Pancreas (tissue), 10 donors: ENCODE results near the gene PLEKHG2. TPM values are rescaled to one million over a fixed set of nuclear protein-coding genes. Genes with fewer than 3 reads are reported as not detected.

Experiments
- ATAC-seq, 4 donors: fragments of 200-7000 bp; cut with Tn5 transposase; one replicate each; pipeline versions ENCODE4 v1.8.0 to v1.9.1; 2020; ENCODE audit warnings: mild to moderate bottlenecking in 4 of 4, moderate library complexity in 4 of 4
- DNase-seq, 6 donors: peaks; one replicate each; pipeline ENCODE4 v3.0.0-alpha.2; 2020
- FAIRE-seq: peaks from 2 replicates; lab custom pipeline; 2012; peaks lifted over from hg19 to GRCh38; lab: Jason Lieb, UNC
- H3K27ac ChIP-seq, 4 donors: fragments of 200-600 bp; sonication (generic); 1 replicate in 3 of 4; 2 replicates in 1 of 4; pipeline versions ENCODE4 v1.5.0 to v1.8.0; 2020
- H3K27me3 ChIP-seq, 4 donors: fragments of 200-600 bp; one replicate each; pipeline ENCODE4 v1.8.0; 2021
- H3K36me3 ChIP-seq, 3 donors: fragments of 200-600 bp; sonication (generic) in 1 of 3; one replicate each; pipeline versions ENCODE4 v1.5.0 to v1.8.0; 2020 to 2021
- H3K4me1 ChIP-seq, 3 donors: fragments of 200-600 bp; one replicate each; pipeline ENCODE4 v1.8.0; 2021
- H3K4me3 ChIP-seq, 4 donors: fragments of 200-600 bp; sonication (generic) in 2 of 4; one replicate each; pipeline versions ENCODE4 v1.5.0 to v1.8.0; 2020 to 2021
- H3K9me3 ChIP-seq, 4 donors: fragments of 200-600 bp; one replicate each; pipeline ENCODE4 v1.8.0; 2021
- WGBS, 2 donors: extraction: QIAGEN DNeasy Blood & Tissue Kit; methylation state at CpG; one replicate each; pipeline ENCODE4 v1.1.7; 2013; 5-methylcytosine and 5-hydroxymethylcytosine counted together
- intact Hi-C, 3 donors: fragments of 100-400 bp; cut with DNase I; formaldehyde crosslinking; loops; one replicate each; pipeline versions ENCODE4 v1.11.1 to v1.14.2; 2022
- polyA plus RNA-seq, 2 donors: library from polyadenylated mRNA; stranded (reverse); fragments of 200-250 nt; gene quantifications; one replicate each; pipeline ENCODE4 v1.2.3, GENCODE V29; 2013
- total RNA-seq, 6 donors: library from RNA; stranded (reverse); fragmentation: NEBNext Ultra II Directional in 4 of 6; extraction: Animal tissue kit (Norgen Biotek cat#: 25700) in 4 of 6; gene quantifications; one replicate each; pipeline versions ENCODE4 v1.2.1 to v1.2.4, GENCODE V29; 2021 to 2023
- TF ChIP-seq, protein P1 (sequence below), 4 donors: fragments of 200-600 bp; sonication (generic) in 3 of 4; IDR thresholded peaks; one replicate each; pipeline versions ENCODE4 v1.5.0 to v1.8.0; 2021; ENCODE audit warnings: antibody characterized with exemption in 4 of 4
- donor health status: healthy with polysubstance abuse.
- donor health status: DM: no; HTN: no; CAD: no; lungs with moderate emphysema.
- donor health status: DM: no; HTN: no; CAD: no.
- donor health status: control.
- donor health status: control.
- donor health status: Bipolar disorder and iron deficiency.
- donor health status: DM: yes; HTN: yes; CAD: no.
- donor health status: DM: no; HTN: no; CAD: no.
- donor health status: DM: no; HTN: no; CAD: no.
- donor health status: DM: yes; HTN: yes; CAD: no.

Gene PLEKHG2
- total and polyA plus RNA-seq, 8 donors: 3.1 to 15.0 (median 7.8) TPM

DNA sequence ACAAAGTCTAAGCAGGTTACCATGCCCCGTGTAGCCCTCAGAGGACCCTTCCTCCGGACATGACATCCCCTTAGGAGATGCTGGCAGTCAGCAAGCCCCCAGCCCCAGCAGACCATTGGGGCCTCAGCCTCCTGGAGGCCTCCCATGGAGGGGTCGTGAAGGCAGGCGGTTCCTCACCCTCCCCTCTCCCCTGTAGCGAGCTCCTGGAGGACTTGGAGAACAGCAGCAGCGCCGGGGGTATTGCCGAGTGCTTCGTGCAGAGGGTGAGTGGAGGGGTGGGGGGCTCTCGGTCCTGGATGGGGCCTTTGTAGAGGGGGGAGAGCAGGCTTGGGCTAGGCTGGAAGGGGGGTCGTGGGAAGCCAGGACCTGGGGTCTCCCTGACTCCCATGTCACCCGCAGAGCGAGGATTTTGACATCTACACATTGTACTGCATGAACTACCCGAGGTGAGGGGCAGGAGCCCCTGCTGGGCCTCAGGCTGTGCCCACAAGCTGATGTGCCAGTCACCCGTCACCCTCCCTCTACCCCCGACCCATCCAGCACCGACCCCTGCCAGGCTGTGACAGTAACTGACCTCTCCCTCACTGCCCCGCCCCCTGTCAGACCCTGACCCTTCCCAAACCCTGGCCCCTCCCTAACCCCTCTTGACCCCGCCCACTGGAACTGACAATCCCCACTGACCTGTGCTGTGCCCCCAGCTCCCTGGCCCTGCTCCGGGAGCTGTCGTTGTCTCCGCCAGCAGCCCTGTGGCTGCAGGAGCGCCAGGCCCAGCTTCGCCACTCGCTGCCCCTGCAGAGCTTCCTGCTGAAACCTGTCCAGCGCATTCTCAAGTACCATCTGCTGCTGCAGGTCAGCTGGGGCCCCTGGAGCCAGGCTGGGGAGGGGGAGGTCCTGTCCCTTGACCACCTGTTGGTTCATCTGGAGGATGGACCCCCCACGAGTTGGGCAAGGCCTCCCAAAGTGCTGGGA, 4.0 kb downstream of the PLEKHG2 start:
- H3K27me3 ChIP-seq: no peaks in the 10 kb centered on the region
- H3K4me1 ChIP-seq: peaks cover 3 to 4% (median 3%) of the 10 kb centered on the region in 3 donors
- H3K9me3 ChIP-seq: no peaks in the 10 kb centered on the region
- H3K27ac ChIP-seq: no peak overlapping the region
- intact Hi-C loops: no loop called here
- FAIRE-seq (no peak), DNase-seq (peak in 2 of 6 donors; percentile 60 to 69), ATAC-seq (no peak)
- TF ChIP-seq, protein P1, sequence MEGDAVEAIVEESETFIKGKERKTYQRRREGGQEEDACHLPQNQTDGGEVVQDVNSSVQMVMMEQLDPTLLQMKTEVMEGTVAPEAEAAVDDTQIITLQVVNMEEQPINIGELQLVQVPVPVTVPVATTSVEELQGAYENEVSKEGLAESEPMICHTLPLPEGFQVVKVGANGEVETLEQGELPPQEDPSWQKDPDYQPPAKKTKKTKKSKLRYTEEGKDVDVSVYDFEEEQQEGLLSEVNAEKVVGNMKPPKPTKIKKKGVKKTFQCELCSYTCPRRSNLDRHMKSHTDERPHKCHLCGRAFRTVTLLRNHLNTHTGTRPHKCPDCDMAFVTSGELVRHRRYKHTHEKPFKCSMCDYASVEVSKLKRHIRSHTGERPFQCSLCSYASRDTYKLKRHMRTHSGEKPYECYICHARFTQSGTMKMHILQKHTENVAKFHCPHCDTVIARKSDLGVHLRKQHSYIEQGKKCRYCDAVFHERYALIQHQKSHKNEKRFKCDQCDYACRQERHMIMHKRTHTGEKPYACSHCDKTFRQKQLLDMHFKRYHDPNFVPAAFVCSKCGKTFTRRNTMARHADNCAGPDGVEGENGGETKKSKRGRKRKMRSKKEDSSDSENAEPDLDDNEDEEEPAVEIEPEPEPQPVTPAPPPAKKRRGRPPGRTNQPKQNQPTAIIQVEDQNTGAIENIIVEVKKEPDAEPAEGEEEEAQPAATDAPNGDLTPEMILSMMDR (IDR thresholded peaks at IDR 0.05): no peak
- no peaks in the 10 kb centered on the region for H3K36me3 ChIP-seq
- no peak overlapping the region for H3K4me3 ChIP-seq
- WGBS, 2 donors: 77 to 83% methylated on average over 27 of the region's 27 CpGs

DNA sequence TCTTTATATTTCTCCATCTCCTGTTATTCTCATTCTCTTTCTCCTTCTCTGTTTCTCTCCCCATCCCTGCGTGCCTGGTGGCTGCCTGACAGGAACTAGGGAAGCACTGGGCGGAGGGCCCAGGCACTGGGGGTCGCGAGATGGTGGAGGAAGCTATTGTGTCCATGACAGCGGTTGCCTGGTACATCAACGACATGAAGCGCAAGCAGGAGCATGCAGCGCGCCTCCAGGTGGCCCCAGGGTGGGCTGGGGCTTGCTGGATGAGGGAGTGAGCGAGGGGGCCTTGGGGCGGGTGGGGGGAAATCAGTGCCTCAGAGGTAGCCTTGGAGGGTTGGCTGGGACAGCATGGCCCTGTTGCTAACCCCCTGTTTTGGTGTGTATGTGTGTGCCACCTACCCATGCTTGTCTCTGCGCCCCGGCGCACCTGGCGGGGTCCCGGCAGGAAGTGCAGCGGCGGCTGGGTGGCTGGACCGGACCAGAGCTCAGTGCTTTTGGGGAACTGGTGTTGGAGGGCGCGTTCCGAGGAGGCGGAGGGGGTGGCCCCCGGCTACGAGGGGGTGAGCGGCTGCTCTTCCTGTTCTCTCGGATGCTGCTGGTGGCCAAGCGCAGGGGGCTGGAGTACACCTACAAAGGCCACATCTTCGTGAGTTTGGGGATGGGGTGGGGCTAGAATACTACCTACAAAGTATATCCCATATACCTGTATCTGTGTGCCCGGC, 5.2 kb downstream of the PLEKHG2 start:
- Histone ChIP-seq H3K4me3 (no peak overlapping the region), H3K9me3 (no peaks in the 10 kb centered on the region), H3K27ac (no peak overlapping the region), H3K36me3 (no peaks in the 10 kb centered on the region), H3K27me3 (no peaks in the 10 kb centered on the region), H3K4me1 (no peaks in the 10 kb centered on the region)
- FAIRE-seq (no peak), ATAC-seq (no peak), DNase-seq (no peak)
- TF ChIP-seq, protein P1 (IDR thresholded peaks at IDR 0.05): no peak
- intact Hi-C loops: no loop called here
- 86 to 91% methylated on average over 30 of the region's 30 CpGs for WGBS, 2 donors

DNA sequence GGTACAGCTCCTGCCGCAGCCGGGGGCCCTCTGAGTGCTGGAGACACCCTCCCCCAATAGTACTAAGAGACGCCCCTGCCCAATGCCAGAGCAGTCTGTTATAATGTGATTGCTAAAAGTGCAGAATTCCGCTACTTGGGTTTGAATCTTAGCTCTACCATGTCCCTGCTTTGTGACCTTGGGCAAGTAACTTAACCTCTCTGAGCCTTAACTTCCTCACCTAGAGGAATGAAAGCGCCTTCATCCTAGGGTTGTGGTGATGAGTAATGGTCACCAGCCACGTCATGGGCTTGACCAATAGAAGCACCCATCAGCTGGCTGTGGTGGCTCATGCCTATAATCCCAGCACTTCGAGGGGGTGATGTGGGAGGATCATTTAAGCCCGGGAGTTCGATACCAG, 6.5 kb downstream of the PLEKHG2 start:
- TF ChIP-seq, protein P1 (IDR thresholded peaks at IDR 0.05): no peak
- intact Hi-C loops: no loop called here
- no peak for DNase-seq
- FAIRE-seq: no peak
- Histone ChIP-seq H3K27ac (no peak overlapping the region), H3K27me3 (no peaks in the 10 kb centered on the region), H3K4me1 (no peaks in the 10 kb centered on the region), H3K36me3 (no peaks in the 10 kb centered on the region), H3K9me3 (no peaks in the 10 kb centered on the region), H3K4me3 (no peak overlapping the region)
- WGBS, 2 donors: 82 to 90% methylated on average over 9 of the region's 9 CpGs
- no peak for ATAC-seq

DNA sequence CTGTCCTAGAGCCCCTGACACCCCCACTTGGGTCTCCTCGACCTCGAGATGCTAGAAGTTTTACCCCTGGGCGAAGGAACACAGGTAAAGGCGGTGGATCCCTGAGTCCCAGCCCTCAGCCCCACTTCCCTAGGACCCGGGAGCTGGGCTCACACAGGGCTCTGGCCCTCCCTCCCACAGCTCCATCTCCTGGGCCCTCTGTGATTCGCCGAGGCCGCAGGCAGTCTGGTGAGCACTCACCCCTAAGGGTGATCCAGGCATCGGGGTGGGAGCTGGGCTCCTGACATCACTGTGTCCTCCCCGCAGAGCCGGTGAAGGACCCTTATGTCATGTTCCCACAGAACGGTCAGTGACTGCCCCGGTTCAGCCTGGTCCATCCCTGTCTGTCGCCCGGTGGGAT, 8.3 kb downstream of the PLEKHG2 start:
- TF ChIP-seq, protein P1 (IDR thresholded peaks at IDR 0.05): no peak
- H3K36me3 ChIP-seq: no peaks in the 10 kb centered on the region
- ATAC-seq: no peak

More for the DNA sequence above, 8.3 kb downstream of the PLEKHG2 start:
- intact Hi-C loops: no loop called here
- Histone ChIP-seq H3K27me3 (no peaks in the 10 kb centered on the region), H3K4me3 (no peak overlapping the region), H3K27ac (no peak overlapping the region), H3K9me3 (no peaks in the 10 kb centered on the region), H3K4me1 (no peaks in the 10 kb centered on the region)
- no peak for DNase-seq
- WGBS, 2 donors: 78 to 86% methylated on average over 15 of the region's 15 CpGs
- no peak for FAIRE-seq
